Stomach (tissue), 9 donors: ENCODE results near the gene ZACN. TPM values are rescaled to one million over a fixed set of nuclear protein-coding genes. Genes with fewer than 3 reads are reported as not detected.
A peak's percentile ranks its signal among the peaks of the same experiment; 100 is the strongest.

ENCODE experiments used
- DNase-seq, 2 donors: peaks; one replicate each; pipeline versions ENCODE4 v3.0.0 to v3.0.0-alpha.2; 2013 to 2019
- H3K27ac ChIP-seq, 5 donors: fragments of 200-600 bp in 4 of 5; sonication (generic) in 4 of 5; one replicate each; pipeline ENCODE4 v1.5.1; 2013 to 2019; ENCODE audit warnings: mild to moderate bottlenecking in 1 of 5, moderate library complexity in 1 of 5
- H3K27me3 ChIP-seq, 3 donors: fragments of 200-600 bp; sonication (generic); one replicate each; pipeline ENCODE4 v1.5.1; 2017 to 2019; ENCODE audit warnings: mixed run types in 1 of 3
- H3K36me3 ChIP-seq, 4 donors: fragments of 200-600 bp; sonication (generic); 1 replicate in 3 of 4; 2 replicates in 1 of 4; pipeline ENCODE4 v1.5.1; 2016 to 2019
- H3K4me1 ChIP-seq, 4 donors: fragments of 200-600 bp; sonication (generic); one replicate each; pipeline ENCODE4 v1.5.1; 2016 to 2019
- H3K4me3 ChIP-seq, 4 donors: fragments of 200-600 bp; sonication (generic) in 3 of 4; one replicate each; pipeline ENCODE4 v1.5.1; 2016 to 2019; ENCODE audit warnings: mild to moderate bottlenecking in 1 of 4
- H3K9me3 ChIP-seq, 4 donors: fragments of 200-600 bp; sonication (generic); one replicate each; pipeline ENCODE4 v1.5.1; 2016 to 2019
- EP300 ChIP-seq: sonication (generic); formaldehyde crosslinking; IDR thresholded peaks from one replicate; pipeline ENCODE4 v1.6.1; 2017; ENCODE audit warnings: antibody characterized with exemption
- POLR2A ChIP-seq, 4 donors: fragments of 450-650 bp; IDR thresholded peaks; one replicate each; pipeline ENCODE4 v1.6.1; 2016; ENCODE audit warnings: antibody characterized with exemption in 4 of 4, control low read depth in 2 of 4, mild to moderate bottlenecking in 1 of 4, moderate library complexity in 1 of 4
- POLR2AphosphoS5 ChIP-seq, 3 donors: sonication (generic); formaldehyde crosslinking; IDR thresholded peaks; one replicate each; pipeline ENCODE4 v1.6.1; 2016; ENCODE audit warnings: antibody characterized with exemption in 3 of 3
- WGBS, 5 donors: extraction: QIAGEN DNeasy Blood & Tissue Kit in 3 of 5; methylation state at CpG; one replicate each; pipeline versions ENCODE4 v1.1.5 to v1.1.7; 2013 to 2018; 5-methylcytosine and 5-hydroxymethylcytosine counted together
- intact Hi-C: fragments of 100-400 bp; cut with DNase I; formaldehyde crosslinking; loops from one replicate; pipeline ENCODE4 v1.15.1; 2023; ENCODE audit warnings: low total_unique reads
- polyA plus RNA-seq, 3 donors: library from polyadenylated mRNA; stranded (reverse); fragments of 200-250 nt; gene quantifications; one replicate each; pipeline ENCODE4 v1.2.3, GENCODE V29; 2013
- total RNA-seq, 5 donors: library from RNA; depleted of rRNA; stranded (reverse); fragments of >200 nt; gene quantifications; one replicate each; pipeline versions ENCODE4 v1.1.0 to v1.2.3, GENCODE V29; 2014 to 2016
- TF ChIP-seq, protein P1 (sequence below), 7 experiments: fragments of 450-650 bp in 4 of 7; fragments of 200-600 bp in 3 of 7; sonication (generic) in 3 of 7; IDR thresholded peaks; one replicate each; pipeline ENCODE4 v1.5.1; 2016 to 2019; ENCODE audit warnings: antibody characterized with exemption in 7 of 7, control low read depth in 2 of 7, mild to moderate bottlenecking in 1 of 7
- donor health status: healthy with polysubstance abuse.
- donor health status: Bipolar disorder and iron deficiency.
- donor health status: healthy.

ZACN gene
- total and polyA plus RNA-seq, 8 donors = 1.00 to 1.9 (median 1.4) TPM; not detected in 5

DNA sequence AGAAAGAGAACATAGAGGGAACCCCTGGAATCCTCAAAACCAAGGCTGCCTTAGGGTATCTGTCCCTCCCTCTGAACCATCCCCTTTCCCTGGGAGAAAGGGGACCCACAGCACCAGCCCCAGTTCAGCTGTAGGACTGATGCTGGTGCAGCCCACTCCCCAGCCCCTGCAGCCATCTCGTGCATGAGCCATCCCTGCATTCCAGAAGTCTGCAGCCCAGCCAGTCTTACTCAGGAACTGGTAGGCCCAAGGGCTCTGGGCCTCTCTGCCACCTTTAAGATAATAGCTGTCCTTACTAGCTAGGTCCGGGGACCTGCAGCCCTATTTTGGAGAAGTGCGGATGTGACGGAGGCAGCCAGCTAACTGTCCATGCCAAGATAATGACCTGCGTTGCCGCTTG lies 45.8 kb upstream of the ZACN start:
- H3K4me3 ChIP-seq = no peak overlapping the region
- 93 to 97% (median 95%) methylated on average over 6 of the region's 6 CpGs for WGBS, 5 donors
- H3K27me3 ChIP-seq = no peaks in the 10 kb centered on the region
- H3K9me3 ChIP-seq = no peaks in the 10 kb centered on the region
- H3K36me3 ChIP-seq = peaks cover 0 to 9% (median 3%) of the 10 kb centered on the region in 4 donors
- peaks cover 6 to 45% (median 14%) of the 10 kb centered on the region in 4 donors for H3K4me1 ChIP-seq
- no peak for DNase-seq
- H3K27ac ChIP-seq = no peak overlapping the region
- TF ChIP-seq POLR2A (IDR thresholded peaks at IDR 0.05) (no peak), EP300 (no peak), POLR2AphosphoS5 (IDR thresholded peaks at IDR 0.05) (no peak)
- TF ChIP-seq, protein P1, sequence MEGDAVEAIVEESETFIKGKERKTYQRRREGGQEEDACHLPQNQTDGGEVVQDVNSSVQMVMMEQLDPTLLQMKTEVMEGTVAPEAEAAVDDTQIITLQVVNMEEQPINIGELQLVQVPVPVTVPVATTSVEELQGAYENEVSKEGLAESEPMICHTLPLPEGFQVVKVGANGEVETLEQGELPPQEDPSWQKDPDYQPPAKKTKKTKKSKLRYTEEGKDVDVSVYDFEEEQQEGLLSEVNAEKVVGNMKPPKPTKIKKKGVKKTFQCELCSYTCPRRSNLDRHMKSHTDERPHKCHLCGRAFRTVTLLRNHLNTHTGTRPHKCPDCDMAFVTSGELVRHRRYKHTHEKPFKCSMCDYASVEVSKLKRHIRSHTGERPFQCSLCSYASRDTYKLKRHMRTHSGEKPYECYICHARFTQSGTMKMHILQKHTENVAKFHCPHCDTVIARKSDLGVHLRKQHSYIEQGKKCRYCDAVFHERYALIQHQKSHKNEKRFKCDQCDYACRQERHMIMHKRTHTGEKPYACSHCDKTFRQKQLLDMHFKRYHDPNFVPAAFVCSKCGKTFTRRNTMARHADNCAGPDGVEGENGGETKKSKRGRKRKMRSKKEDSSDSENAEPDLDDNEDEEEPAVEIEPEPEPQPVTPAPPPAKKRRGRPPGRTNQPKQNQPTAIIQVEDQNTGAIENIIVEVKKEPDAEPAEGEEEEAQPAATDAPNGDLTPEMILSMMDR (IDR thresholded peaks at IDR 0.05) = no peak
- intact Hi-C loops = no loop called here

DNA sequence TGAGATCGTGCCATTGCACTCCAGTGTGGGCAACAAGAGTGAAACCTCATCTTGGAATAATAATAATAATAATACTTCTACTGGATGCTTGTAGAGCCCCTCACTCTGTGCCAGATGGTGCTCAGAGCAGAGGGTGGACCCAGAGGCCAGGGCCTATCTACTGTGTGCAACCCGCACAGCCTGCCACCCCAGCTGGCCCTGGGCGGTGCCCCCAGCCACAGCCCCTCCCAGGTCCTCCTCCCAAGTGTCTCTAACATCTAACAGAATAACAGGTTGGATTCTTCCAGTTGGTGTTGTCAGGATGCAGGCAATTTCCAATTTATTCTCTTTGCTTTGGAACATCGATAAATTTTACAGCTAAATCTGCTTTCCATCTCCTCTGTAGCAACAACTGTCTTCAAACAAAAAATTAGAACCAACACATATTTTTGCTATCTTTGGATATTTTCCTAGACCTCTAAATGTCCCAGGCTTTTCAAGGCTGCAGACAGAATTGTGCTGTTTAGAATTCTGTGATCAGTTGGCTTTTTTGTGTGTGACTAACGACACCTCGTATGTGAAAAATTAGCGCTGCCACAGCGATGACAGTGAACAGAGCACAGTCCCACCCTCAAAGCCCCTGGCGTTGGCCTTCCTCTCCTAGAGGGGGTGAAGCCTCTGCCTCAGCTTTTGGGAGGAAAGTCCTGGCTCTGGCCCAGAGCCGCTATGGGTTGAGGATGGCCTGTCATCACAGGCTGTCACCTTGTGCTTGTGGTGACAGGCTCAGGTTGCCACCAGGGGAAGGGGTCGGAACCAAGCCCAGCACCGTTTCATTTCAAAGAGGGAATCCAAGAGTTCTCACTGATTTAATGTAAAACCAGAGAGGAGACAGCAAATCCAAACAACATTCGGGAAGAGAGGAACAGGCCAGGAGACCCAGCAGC lies 44.3 kb upstream of the ZACN start:
- H3K27ac ChIP-seq = peak overlapping the region in 2 of 5 donors; percentile 42 to 77
- H3K4me3 ChIP-seq = no peak overlapping the region
- intact Hi-C loops = no loop called here
- H3K36me3 ChIP-seq = peaks cover 12 to 24% (median 19%) of the 10 kb centered on the region in 4 donors
- no peaks in the 10 kb centered on the region for H3K9me3 ChIP-seq
- WGBS, 5 donors = 75 to 89% (median 86%) methylated on average over 13 of the region's 13 CpGs
- DNase-seq = no peak
- no peaks in the 10 kb centered on the region for H3K27me3 ChIP-seq
- peaks cover 0 to 43% (median 7%) of the 10 kb centered on the region in 4 donors for H3K4me1 ChIP-seq
- TF ChIP-seq EP300 (no peak), POLR2A (IDR thresholded peaks at IDR 0.05) (no peak), POLR2AphosphoS5 (IDR thresholded peaks at IDR 0.05) (no peak)
- TF ChIP-seq, protein P1 (IDR thresholded peaks at IDR 0.05) = no peak

DNA sequence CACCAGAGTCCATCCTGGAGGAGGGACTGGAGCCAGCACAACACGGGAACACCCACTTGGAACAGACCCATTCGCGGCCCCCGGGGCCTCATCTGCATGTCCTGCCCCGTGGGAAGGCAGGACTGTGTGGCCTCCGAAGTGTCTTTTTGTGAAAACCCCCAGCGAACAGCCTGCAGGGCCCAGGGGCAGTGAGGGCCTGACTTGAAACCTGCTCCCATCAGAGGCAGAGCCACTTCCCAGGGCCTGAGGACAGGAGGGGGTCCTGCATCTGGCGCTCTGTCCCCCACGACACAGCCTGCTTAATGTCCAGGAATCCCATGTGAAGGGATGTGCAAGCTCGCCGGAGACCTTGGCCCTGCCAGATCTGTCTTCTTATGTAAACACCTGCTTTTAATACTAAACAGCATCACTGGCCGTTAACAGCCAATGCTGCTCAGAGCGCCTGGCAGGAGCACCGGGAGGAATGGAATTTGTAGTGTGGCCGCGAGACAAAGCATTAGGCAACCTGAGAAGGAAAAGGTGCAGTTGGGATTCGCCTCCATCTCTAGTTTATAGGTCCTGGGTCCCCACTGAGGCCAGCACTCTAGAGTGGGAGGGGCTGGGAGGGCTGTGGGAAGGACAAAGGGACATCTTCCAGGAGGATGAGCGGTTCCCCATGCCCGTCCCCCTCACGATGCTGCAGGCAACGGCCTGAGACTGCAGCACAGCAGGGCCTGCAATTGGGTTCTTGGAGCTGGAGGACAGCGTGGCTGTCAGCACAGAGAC lies 42.3 kb upstream of the ZACN start:
- peaks cover 0 to 40% (median 6%) of the 10 kb centered on the region in 4 donors for H3K4me1 ChIP-seq
- WGBS, 5 donors = 41 to 55% (median 52%) methylated on average over 16 to 22 of the region's 22 CpGs
- H3K27ac ChIP-seq = peak overlapping the region in 3 of 5 donors; percentile 3 to 77 (median 49)
- intact Hi-C loops = no loop called here
- H3K4me3 ChIP-seq = no peak overlapping the region
- H3K27me3 ChIP-seq = no peaks in the 10 kb centered on the region
- peak in 1 of 2 donors; percentile 79 for DNase-seq
- peaks cover 32 to 44% (median 39%) of the 10 kb centered on the region in 4 donors for H3K36me3 ChIP-seq
- H3K9me3 ChIP-seq = no peaks in the 10 kb centered on the region
- TF ChIP-seq POLR2A (IDR thresholded peaks at IDR 0.05) = no peak
- peak; percentile 30 to 77 (median 50) for TF ChIP-seq POLR2AphosphoS5 (IDR thresholded peaks at IDR 0.05)
- TF ChIP-seq EP300 = peak; percentile 40
- TF ChIP-seq, protein P1 (IDR thresholded peaks at IDR 0.05) = no peak

DNA sequence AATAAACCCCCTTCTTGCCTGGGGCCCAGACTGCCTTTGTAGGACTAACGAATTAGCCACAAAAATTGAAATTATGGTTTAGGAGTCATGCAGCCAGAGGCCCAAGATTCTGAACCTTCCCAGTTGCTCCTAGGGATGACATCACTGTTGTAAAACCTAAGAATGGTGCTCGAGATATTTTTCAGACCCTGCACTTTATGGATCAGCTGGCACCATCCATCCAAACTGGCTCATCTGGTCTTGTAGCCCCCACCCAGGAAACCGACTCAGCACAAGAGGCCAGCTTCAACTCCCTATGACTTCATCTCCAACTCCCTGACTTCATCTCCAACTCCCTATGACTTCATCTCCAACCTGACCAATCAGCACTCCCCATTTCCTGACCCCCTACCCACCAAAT lies 40.9 kb upstream of the ZACN start:
- Histone ChIP-seq H3K9me3 (no peaks in the 10 kb centered on the region), H3K27ac (peak overlapping the region in 2 of 5 donors; percentile 3 to 77), H3K4me3 (no peak overlapping the region), H3K27me3 (no peaks in the 10 kb centered on the region), H3K36me3 (peaks cover 46 to 58% (median 53%) of the 10 kb centered on the region in 4 donors), H3K4me1 (peaks cover 0 to 40% (median 6%) of the 10 kb centered on the region in 4 donors)
- TF ChIP-seq POLR2A (IDR thresholded peaks at IDR 0.05) = no peak
- no peak for TF ChIP-seq EP300
- DNase-seq = no peak
- WGBS, 5 donors = 73 to 88% (median 80%) methylated on average over 3 of the region's 3 CpGs
- intact Hi-C loops = no loop called here
